Colonic mucosa (tissue), 4 donors: ENCODE measurements around the gene SYNDIG1. TPM values are rescaled to one million over a fixed set of nuclear protein-coding genes. Genes with fewer than 3 reads are reported as not detected.

Experiments used
- DNase-seq: peaks from one replicate; pipeline ENCODE4 v3.0.0-alpha.2; 2020
- H3K27ac ChIP-seq: fragments of 200-600 bp; one replicate; pipeline ENCODE4 v1.8.0; 2021
- H3K27me3 ChIP-seq: fragments of 200-600 bp; one replicate; pipeline ENCODE4 v1.8.0; 2021
- H3K36me3 ChIP-seq: fragments of 200-600 bp; one replicate; pipeline ENCODE4 v1.8.0; 2021
- H3K4me1 ChIP-seq: fragments of 200-600 bp; one replicate; pipeline ENCODE4 v1.8.0; 2021; ENCODE audit warnings: mild to moderate bottlenecking
- H3K4me3 ChIP-seq: fragments of 200-600 bp; one replicate; pipeline ENCODE4 v1.8.0; 2021
- H3K9ac ChIP-seq, 2 donors: one replicate each; pipeline ENCODE4 v1.7.0; 2013; ENCODE audit warnings: control low read depth in 2 of 2, low read depth in 2 of 2, low read length in 2 of 2
- H3K9me3 ChIP-seq: fragments of 200-600 bp; one replicate; pipeline ENCODE4 v1.8.0; 2021
- CTCF ChIP-seq: fragments of 200-600 bp; IDR thresholded peaks from one replicate; pipeline ENCODE4 v1.8.0; 2022; ENCODE audit warnings: antibody characterized with exemption, mild to moderate bottlenecking
- intact Hi-C: fragments of 100-400 bp; cut with DNase I; formaldehyde crosslinking; loops from one replicate; pipeline ENCODE4 v1.14.1; 2022
- total RNA-seq, 2 donors: library from RNA; stranded (reverse); fragmentation: NEBNext Ultra II Directional in 1 of 2; extraction: Animal tissue kit (Norgen Biotek cat#: 25700) in 1 of 2; gene quantifications; one replicate each; pipeline ENCODE4 v1.2.1, GENCODE V29; 2021
- donor health status: healthy.
- donor health status: DM: no; HTN: no; CAD: no.
- donor health status: DM: no; HTN: no; CAD: no.

SYNDIG1 gene
- total RNA-seq, 2 donors from 2014 or later: 0.10 to 0.19 TPM

DNA sequence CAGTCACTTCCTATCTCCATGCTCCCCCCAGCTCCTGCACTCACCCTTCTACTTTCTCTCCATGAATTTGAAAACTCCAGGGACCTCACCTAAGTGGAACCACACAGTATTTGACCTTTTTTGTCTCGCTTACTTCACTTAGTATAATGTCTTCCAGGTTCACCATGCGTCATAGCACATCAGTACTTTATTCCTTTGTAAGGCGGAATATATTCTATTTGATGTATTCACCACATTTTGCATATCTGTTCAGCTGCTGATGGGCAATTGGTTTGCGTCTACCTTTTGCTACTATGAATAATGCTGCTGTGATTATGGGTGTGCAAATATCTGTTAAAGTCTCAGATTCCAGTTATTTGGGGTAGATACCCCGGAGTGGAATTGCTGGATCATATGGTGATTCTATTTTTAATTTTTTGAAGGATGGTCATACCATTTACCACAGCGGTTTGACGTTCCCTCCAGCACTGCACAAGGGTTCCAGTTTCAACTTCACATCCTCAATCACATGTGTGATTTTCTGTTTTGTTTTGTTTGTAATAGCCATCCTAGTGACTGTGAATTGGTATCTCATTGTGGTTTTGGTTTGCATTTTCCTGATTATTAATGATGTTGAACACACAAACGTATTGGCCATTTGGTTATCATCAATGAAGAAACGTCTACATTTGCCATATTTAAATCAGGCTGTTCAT lies 20.3 kb upstream of the SYNDIG1 start:
- H3K27ac ChIP-seq: no peak overlapping the region
- intact Hi-C loops: no loop called here
- no peaks in the 10 kb centered on the region for H3K9me3 ChIP-seq
- TF ChIP-seq CTCF: no peak
- DNase-seq: no peak
- H3K4me1 ChIP-seq: no peaks in the 10 kb centered on the region
- H3K4me3 ChIP-seq: no peak overlapping the region
- H3K36me3 ChIP-seq: no peaks in the 10 kb centered on the region
- H3K27me3 ChIP-seq: no peaks in the 10 kb centered on the region
- H3K9ac ChIP-seq: no peak overlapping the region

DNA sequence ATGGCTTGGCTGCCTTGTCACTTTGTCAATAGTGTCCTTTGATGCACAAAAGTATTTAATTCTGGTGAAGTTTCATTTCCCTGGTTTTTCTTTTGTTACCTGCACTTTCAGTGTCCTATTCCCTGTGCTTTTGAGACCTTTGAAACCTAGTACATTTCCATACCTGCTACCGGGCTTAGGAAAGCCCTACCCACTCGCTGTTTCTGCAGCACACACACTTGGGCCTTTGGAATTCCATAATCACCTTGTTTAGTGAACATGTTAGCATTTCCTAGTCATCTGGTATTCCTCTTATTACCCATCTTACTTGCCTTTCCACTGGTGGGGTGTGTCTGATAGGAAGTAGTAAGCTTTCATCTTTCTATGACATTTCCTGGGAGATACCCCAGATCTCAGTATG lies 19.3 kb upstream of the SYNDIG1 start:
- Histone ChIP-seq H3K4me3 (no peak overlapping the region), H3K9ac (no peak overlapping the region), H3K27ac (no peak overlapping the region), H3K36me3 (no peaks in the 10 kb centered on the region), H3K4me1 (no peaks in the 10 kb centered on the region), H3K9me3 (no peaks in the 10 kb centered on the region), H3K27me3 (no peaks in the 10 kb centered on the region)
- intact Hi-C loops: no loop called here
- no peak for DNase-seq
- no peak for TF ChIP-seq CTCF

DNA sequence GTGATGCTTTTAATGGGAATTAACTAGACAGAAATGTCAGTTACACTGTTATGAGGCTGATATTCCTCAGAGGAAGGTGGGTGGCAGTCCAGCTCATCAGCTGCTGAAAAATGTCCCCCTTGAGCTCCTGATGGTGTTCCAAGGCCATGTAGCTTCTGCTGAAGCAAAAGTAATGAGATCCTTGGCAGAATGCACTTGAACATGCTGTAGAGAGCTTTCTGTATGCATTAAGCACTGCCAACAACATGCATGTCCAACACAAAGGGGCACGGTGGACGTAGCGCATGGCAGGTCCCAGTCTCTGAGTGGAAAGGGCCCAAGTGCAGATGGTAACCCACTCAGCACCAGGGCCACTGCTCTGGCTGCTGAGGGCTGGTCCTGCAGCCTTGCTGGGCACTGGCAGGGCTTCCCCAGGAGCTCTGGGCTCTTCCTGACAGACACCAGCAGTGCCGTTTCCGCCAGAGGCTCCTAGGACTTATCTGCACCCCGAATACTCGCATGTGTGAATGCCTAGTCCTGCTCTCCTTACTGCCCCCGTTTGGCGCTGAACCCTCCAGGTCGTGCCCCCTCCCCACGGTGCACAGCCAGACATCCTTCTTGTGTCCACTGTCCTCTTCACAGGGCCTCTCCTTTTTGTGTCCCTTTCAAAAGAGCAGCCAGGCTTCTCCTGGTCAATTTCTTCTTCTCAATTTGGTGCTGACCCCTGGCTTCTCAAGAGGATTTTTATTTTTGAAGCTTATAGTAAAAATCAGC lies 18.6 kb upstream of the SYNDIG1 start:
- H3K4me3 ChIP-seq: no peak overlapping the region
- H3K9me3 ChIP-seq: no peaks in the 10 kb centered on the region
- no peak overlapping the region for H3K9ac ChIP-seq
- no peak for TF ChIP-seq CTCF
- no peaks in the 10 kb centered on the region for H3K27me3 ChIP-seq
- no peak overlapping the region for H3K27ac ChIP-seq
- no peak for DNase-seq
- intact Hi-C loops: no loop called here
- no peaks in the 10 kb centered on the region for H3K36me3 ChIP-seq
- no peaks in the 10 kb centered on the region for H3K4me1 ChIP-seq

GRCh38 chr20:24451428-24451827 lies 18.0 kb upstream of the SYNDIG1 start:
- no peak for DNase-seq
- no peak overlapping the region for H3K9ac ChIP-seq
- intact Hi-C loops: no loop called here
- H3K4me1 ChIP-seq: no peaks in the 10 kb centered on the region
- no peak overlapping the region for H3K4me3 ChIP-seq
- H3K36me3 ChIP-seq: no peaks in the 10 kb centered on the region
- no peaks in the 10 kb centered on the region for H3K9me3 ChIP-seq
- TF ChIP-seq CTCF: no peak
- H3K27ac ChIP-seq: no peak overlapping the region
- no peaks in the 10 kb centered on the region for H3K27me3 ChIP-seq

- Histone ChIP-seq H3K9me3 (no peaks in the 10 kb centered on the region), H3K27me3 (no peaks in the 10 kb centered on the region), H3K9ac (no peak overlapping the region), H3K4me3 (no peak overlapping the region), H3K27ac (no peak overlapping the region), H3K36me3 (no peaks in the 10 kb centered on the region), H3K4me1 (no peaks in the 10 kb centered on the region)
- intact Hi-C loops: no loop called here
- TF ChIP-seq CTCF: no peak
- DNase-seq: no peak
Observed at GRCh38 chr20:24452016-24452415, 17.4 kb upstream of the SYNDIG1 start.
